Mesenchymal stem cell (in vitro differentiated cells and primary cell): ENCODE data around the gene ATP10A.

ENCODE experiments used
- DNase-seq: peaks from one replicate; pipeline ENCODE4 v3.0.0-alpha.2; 2013
- H2AFZ ChIP-seq: one replicate; pipeline ENCODE4 v1.6.1; 2013; ENCODE audit warnings: low read depth, mild to moderate bottlenecking, control low read depth, inconsistent platforms, low read length, moderate library complexity
- H2AK5ac ChIP-seq: 2 replicates; pipeline ENCODE4 v1.6.1; 2013; ENCODE audit warnings: low read length, moderate library complexity, mild to moderate bottlenecking, inconsistent platforms; ENCODE audit not compliant: severe bottlenecking
- H2BK120ac ChIP-seq: one replicate; pipeline ENCODE4 v1.6.1; 2013; ENCODE audit warnings: low read depth, mild to moderate bottlenecking, inconsistent platforms, low read length, moderate library complexity
- H2BK12ac ChIP-seq, 2 experiments: one replicate each; pipeline ENCODE4 v1.6.1; 2013; ENCODE audit warnings: inconsistent platforms in 2 of 2, low read length in 2 of 2, mild to moderate bottlenecking in 2 of 2, moderate library complexity in 2 of 2, control low read depth in 1 of 2
- H2BK15ac ChIP-seq: one replicate; pipeline ENCODE4 v1.6.1; 2013; ENCODE audit warnings: mild to moderate bottlenecking, low read depth, inconsistent platforms; ENCODE audit not compliant: poor library complexity, severe bottlenecking
- H2BK5ac ChIP-seq: 2 replicates; pipeline ENCODE4 v1.6.1; 2013; ENCODE audit warnings: low read depth, mild to moderate bottlenecking, low read length, control low read depth, inconsistent platforms; ENCODE audit not compliant: poor library complexity, severe bottlenecking
- H3K14ac ChIP-seq, 2 experiments: one replicate each; pipeline ENCODE4 v1.6.1; 2013; ENCODE audit warnings: inconsistent platforms in 2 of 2, low read length in 2 of 2, control low read depth in 1 of 2, mild to moderate bottlenecking in 1 of 2, moderate library complexity in 1 of 2
- H3K18ac ChIP-seq, 2 experiments: one replicate each; pipeline ENCODE4 v1.6.1; 2013; ENCODE audit warnings: inconsistent platforms in 2 of 2, low read length in 2 of 2, control low read depth in 1 of 2, low read depth in 1 of 2, mild to moderate bottlenecking in 1 of 2
- H3K23ac ChIP-seq, 2 experiments: one replicate each; pipeline ENCODE4 v1.6.1; 2013; ENCODE audit warnings: inconsistent platforms in 2 of 2, low read length in 2 of 2, mild to moderate bottlenecking in 2 of 2, moderate library complexity in 2 of 2, control low read depth in 1 of 2
- H3K27ac ChIP-seq: 2 replicates; pipeline ENCODE4 v1.5.1; 2013; ENCODE audit warnings: mild to moderate bottlenecking, moderate library complexity, low read length, control low read depth, inconsistent platforms; ENCODE audit not compliant: poor library complexity, severe bottlenecking
- H3K27me3 ChIP-seq, 2 experiments: 2 replicates each; pipeline versions ENCODE4 v1.6.1 to v1.7.0; 2013; ENCODE audit warnings: low read length in 2 of 2, mild to moderate bottlenecking in 2 of 2, moderate library complexity in 2 of 2, control low read depth in 1 of 2, inconsistent platforms in 1 of 2; ENCODE audit not compliant: control insufficient read depth in 1 of 2, insufficient read depth in 1 of 2
- H3K36me3 ChIP-seq, 2 experiments: 2 replicates each; pipeline versions ENCODE4 v1.6.1 to v1.7.0; 2013; ENCODE audit warnings: low read length in 2 of 2, control low read depth in 1 of 2, inconsistent platforms in 1 of 2, low read depth in 1 of 2, mild to moderate bottlenecking in 1 of 2; ENCODE audit not compliant: insufficient read depth in 2 of 2, control insufficient read depth in 1 of 2
- H3K4ac ChIP-seq, 2 experiments: one replicate each; pipeline ENCODE4 v1.6.1; 2013; ENCODE audit warnings: inconsistent platforms in 2 of 2, low read length in 2 of 2, mild to moderate bottlenecking in 2 of 2, moderate library complexity in 2 of 2, control low read depth in 1 of 2, low read depth in 1 of 2
- H3K4me1 ChIP-seq: 2 replicates; pipeline ENCODE4 v1.6.1; 2013; ENCODE audit warnings: low read depth, low read length, control low read depth; ENCODE audit not compliant: control insufficient read depth, insufficient read depth
- H3K4me2 ChIP-seq: 2 replicates; pipeline ENCODE4 v1.6.1; 2013; ENCODE audit warnings: low read length, mild to moderate bottlenecking, inconsistent platforms; ENCODE audit not compliant: poor library complexity, severe bottlenecking
- H3K4me3 ChIP-seq, 2 experiments: 2 replicates each; pipeline versions ENCODE4 v1.5.1 to v1.7.0; 2013; ENCODE audit warnings: low read length in 2 of 2, mild to moderate bottlenecking in 2 of 2, control low read depth in 1 of 2, low read depth in 1 of 2; ENCODE audit not compliant: insufficient read depth in 1 of 2
- H3K79me1 ChIP-seq: replicated peaks from 2 replicates; pipeline ENCODE4 v1.6.1; 2013; ENCODE audit warnings: mild to moderate bottlenecking, control low read depth, low read length, inconsistent platforms; ENCODE audit not compliant: poor library complexity, severe bottlenecking
- H3K9ac ChIP-seq: 2 replicates; pipeline ENCODE4 v1.7.0; 2013; ENCODE audit warnings: mild to moderate bottlenecking, low read length, moderate library complexity
- H3K9me3 ChIP-seq: 2 replicates; pipeline ENCODE4 v1.7.0; 2013; ENCODE audit warnings: mild to moderate bottlenecking, low read length; ENCODE audit not compliant: control insufficient read depth
- H4K8ac ChIP-seq: one replicate; pipeline ENCODE4 v1.6.1; 2013; ENCODE audit warnings: inconsistent platforms, mild to moderate bottlenecking, low read length, moderate library complexity
- H4K91ac ChIP-seq: one replicate; pipeline ENCODE4 v1.6.1; 2013; ENCODE audit warnings: mild to moderate bottlenecking, low read length, inconsistent platforms
- WGBS: methylation state at CpG from one replicate; pipeline ENCODE4 v1.1.7; 2013; ENCODE audit warnings: mixed read lengths; 5-methylcytosine and 5-hydroxymethylcytosine counted together

Gene ATP10A

GRCh38 chr15:25869701-25870100 is 6.6 kb upstream of the ATP10A start:
- 77% methylated on average over 8 of the region's 8 CpGs for WGBS
- peaks cover 6% of the 10 kb centered on the region for H3K4me1 ChIP-seq
- no peaks in the 10 kb centered on the region for H3K36me3 ChIP-seq
- no peak overlapping the region for H3K4me3 ChIP-seq
- H2AK5ac ChIP-seq, result no peak overlapping the region
- no peaks in the 10 kb centered on the region for H3K9me3 ChIP-seq
- no peak overlapping the region for H3K18ac ChIP-seq
- H3K14ac ChIP-seq, result no peak overlapping the region
- DNase-seq, result no peak
- no peak overlapping the region for H4K91ac ChIP-seq
- H3K23ac ChIP-seq, result no peak overlapping the region
- H2BK5ac ChIP-seq, result no peak overlapping the region
- H3K27me3 ChIP-seq, result peaks cover 0 to 6% of the 10 kb centered on the region in 2 experiments
- H3K9ac ChIP-seq, result no peak overlapping the region
- H4K8ac ChIP-seq, result no peak overlapping the region
- no peaks in the 10 kb centered on the region for H3K79me1 ChIP-seq
- H3K4me2 ChIP-seq, result no peak overlapping the region
- no peak overlapping the region for H2BK12ac ChIP-seq
- H2BK15ac ChIP-seq, result no peak overlapping the region
- no peak overlapping the region for H3K27ac ChIP-seq
- H2AFZ ChIP-seq, result no peak overlapping the region
- H2BK120ac ChIP-seq, result no peak overlapping the region
- H3K4ac ChIP-seq, result no peak overlapping the region

DNA sequence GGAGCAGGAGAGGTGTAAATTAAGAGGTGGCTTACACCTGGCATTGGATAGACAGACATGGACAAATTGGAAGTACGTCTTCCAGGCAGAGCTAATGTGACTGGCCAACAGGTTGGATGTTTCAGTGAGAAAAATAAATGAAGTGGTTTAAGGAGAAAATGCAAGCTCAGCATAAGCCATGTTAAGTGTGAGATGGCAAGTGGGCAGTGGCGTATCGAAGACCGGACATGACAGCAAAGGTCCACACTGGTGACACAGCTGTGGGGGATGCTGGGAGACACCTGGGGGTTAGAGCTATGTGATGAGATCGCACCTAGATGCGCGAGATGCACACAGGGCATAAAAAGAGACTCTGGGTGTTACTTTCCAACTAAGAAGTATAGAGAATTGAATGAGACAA is 3.7 kb upstream of the ATP10A start:
- no peak overlapping the region for H3K9ac ChIP-seq
- H3K79me1 ChIP-seq, result no peaks in the 10 kb centered on the region
- H4K91ac ChIP-seq, result no peak overlapping the region
- no peak overlapping the region for H3K18ac ChIP-seq
- no peak overlapping the region for H2BK120ac ChIP-seq
- no peak for DNase-seq
- H2AFZ ChIP-seq, result no peak overlapping the region
- H3K23ac ChIP-seq, result no peak overlapping the region
- no peak overlapping the region for H3K27ac ChIP-seq
- no peak overlapping the region for H2AK5ac ChIP-seq
- no peak overlapping the region for H3K4ac ChIP-seq
- WGBS, result 92% methylated on average over 7 of the region's 7 CpGs
- H3K14ac ChIP-seq, result no peak overlapping the region
- no peak overlapping the region for H2BK15ac ChIP-seq
- no peak overlapping the region for H2BK12ac ChIP-seq
- H3K9me3 ChIP-seq, result no peaks in the 10 kb centered on the region
- no peak overlapping the region for H2BK5ac ChIP-seq
- peaks cover 16% of the 10 kb centered on the region for H3K4me1 ChIP-seq
- no peaks in the 10 kb centered on the region for H3K36me3 ChIP-seq
- H4K8ac ChIP-seq, result no peak overlapping the region
- no peak overlapping the region for H3K4me3 ChIP-seq
- H3K4me2 ChIP-seq, result no peak overlapping the region
- H3K27me3 ChIP-seq, result peaks cover 0 to 8% of the 10 kb centered on the region in 2 experiments

GRCh38 chr15:25866251-25866650 is 3.1 kb upstream of the ATP10A start:
- Histone ChIP-seq H3K4me2 (no peak overlapping the region), H2BK12ac (no peak overlapping the region), H2BK15ac (no peak overlapping the region), H3K9me3 (no peaks in the 10 kb centered on the region), H3K27me3 (peaks cover 0 to 13% of the 10 kb centered on the region in 2 experiments), H3K4ac (no peak overlapping the region), H3K4me3 (no peak overlapping the region), H3K4me1 (peaks cover 21% of the 10 kb centered on the region), H3K23ac (no peak overlapping the region), H2AK5ac (no peak overlapping the region), H3K18ac (no peak overlapping the region), H3K9ac (no peak overlapping the region), H2BK120ac (no peak overlapping the region), H4K8ac (no peak overlapping the region), H3K27ac (no peak overlapping the region), H2BK5ac (no peak overlapping the region), H2AFZ (no peak overlapping the region), H3K36me3 (no peaks in the 10 kb centered on the region), H3K14ac (no peak overlapping the region), H3K79me1 (peaks cover 3% of the 10 kb centered on the region), H4K91ac (no peak overlapping the region)
- 83% methylated on average over 8 of the region's 8 CpGs for WGBS
- no peak for DNase-seq

DNA sequence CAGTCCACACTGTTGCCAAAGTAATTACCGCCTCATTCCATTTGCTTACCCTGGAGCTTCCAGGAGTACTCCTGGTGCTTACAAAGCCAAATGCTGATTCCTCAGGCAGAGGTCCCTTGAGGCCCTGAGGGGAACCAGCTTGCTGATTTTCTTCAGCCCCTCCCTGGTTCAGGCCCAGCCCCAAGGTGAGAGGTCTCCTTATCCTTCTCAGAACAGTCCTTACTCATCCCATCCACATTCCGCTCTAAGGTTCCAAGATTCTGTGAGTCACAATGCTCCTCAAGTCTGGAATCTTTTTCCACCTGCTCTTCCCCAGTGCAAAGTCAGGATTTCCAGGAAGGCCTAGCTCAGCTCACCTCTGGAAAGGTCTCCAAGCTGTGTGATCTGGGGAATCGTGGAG is 1.8 kb upstream of the ATP10A start:
- H3K18ac ChIP-seq, result no peak overlapping the region
- no peak overlapping the region for H3K23ac ChIP-seq
- no peak overlapping the region for H3K4me2 ChIP-seq
- no peaks in the 10 kb centered on the region for H3K9me3 ChIP-seq
- no peak overlapping the region for H3K27ac ChIP-seq
- peak overlapping the region; percentile 74 for H2AK5ac ChIP-seq
- no peak overlapping the region for H2BK12ac ChIP-seq
- peaks cover 5% of the 10 kb centered on the region for H3K79me1 ChIP-seq
- H3K14ac ChIP-seq, result no peak overlapping the region
- H2BK5ac ChIP-seq, result no peak overlapping the region
- H2BK120ac ChIP-seq, result no peak overlapping the region
- no peak overlapping the region for H2BK15ac ChIP-seq
- peaks cover 28% of the 10 kb centered on the region for H3K4me1 ChIP-seq
- H2AFZ ChIP-seq, result no peak overlapping the region
- no peak overlapping the region for H3K9ac ChIP-seq
- no peak overlapping the region for H4K8ac ChIP-seq
- H3K4ac ChIP-seq, result no peak overlapping the region
- peak overlapping the region; percentile 10 for H4K91ac ChIP-seq
- peaks cover 0 to 13% of the 10 kb centered on the region in 2 experiments for H3K27me3 ChIP-seq
- H3K4me3 ChIP-seq, result no peak overlapping the region
- DNase-seq, result no peak
- WGBS, result 88% methylated on average over 3 of the region's 3 CpGs
- H3K36me3 ChIP-seq, result no peaks in the 10 kb centered on the region
